HUES64 (cell line): ENCODE data around the gene KRTAP4-11.
"Not testable (repeated sequence)": the region's sequence is repeated elsewhere in the genome, so short reads cannot be mapped to it uniquely, and the experiment has no call there.

ENCODE experiments used
- H3K27ac ChIP-seq: 2 replicates; pipeline ENCODE4 v1.7.0; 2013; ENCODE audit warnings: low read depth, low read length, inconsistent platforms
- H3K27me3 ChIP-seq: 2 replicates; pipeline ENCODE4 v1.6.1; 2013; ENCODE audit warnings: mild to moderate bottlenecking, low read length; ENCODE audit not compliant: insufficient read depth
- H3K36me3 ChIP-seq: 2 replicates; pipeline ENCODE4 v1.6.1; 2013; ENCODE audit warnings: mild to moderate bottlenecking, low read length; ENCODE audit not compliant: insufficient read depth
- H3K4me1 ChIP-seq: 2 replicates; pipeline ENCODE4 v1.6.1; 2013; ENCODE audit warnings: mild to moderate bottlenecking, low read length, moderate library complexity; ENCODE audit not compliant: insufficient read depth
- H3K4me3 ChIP-seq: 2 replicates; pipeline ENCODE4 v1.5.1; 2013; ENCODE audit warnings: mild to moderate bottlenecking, low read length, moderate library complexity
- H3K9ac ChIP-seq: 2 replicates; pipeline ENCODE4 v1.6.1; 2013; ENCODE audit warnings: mild to moderate bottlenecking, low read depth, low read length
- H3K9me3 ChIP-seq: 2 replicates; pipeline ENCODE4 v1.6.1; 2013; ENCODE audit warnings: low read depth, low read length; ENCODE audit not compliant: insufficient read depth
- WGBS: fragments of 150-250, 120-280 bp; methylation state at CpG from one replicate; pipeline ENCODE4 v1.1.7; 2013; ENCODE audit warnings: missing lambda C conversion rate; 5-methylcytosine and 5-hydroxymethylcytosine counted together

KRTAP4-11 gene

GRCh38 chr17:41145261-41145660, 27.1 kb upstream of the KRTAP4-11 start:
- H3K27me3 ChIP-seq: no peaks in the 10 kb centered on the region
- H3K36me3 ChIP-seq: no peaks in the 10 kb centered on the region
- 60% methylated on average over 1 of the region's 2 CpGs for WGBS
- H3K9me3 ChIP-seq: peaks cover 17% of the 10 kb centered on the region
- no peaks in the 10 kb centered on the region for H3K4me1 ChIP-seq
- no peak overlapping the region for H3K4me3 ChIP-seq
- no peak overlapping the region for H3K9ac ChIP-seq
- no peak overlapping the region for H3K27ac ChIP-seq

GRCh38 chr17:41144846-41145245, 26.7 kb upstream of the KRTAP4-11 start:
- H3K27ac ChIP-seq: no peak overlapping the region
- no peak overlapping the region for H3K9ac ChIP-seq
- no peaks in the 10 kb centered on the region for H3K36me3 ChIP-seq
- 87% methylated on average over 1 of the region's 1 CpG for WGBS
- H3K4me3 ChIP-seq: no peak overlapping the region
- H3K9me3 ChIP-seq: peaks cover 18% of the 10 kb centered on the region
- no peaks in the 10 kb centered on the region for H3K27me3 ChIP-seq
- H3K4me1 ChIP-seq: no peaks in the 10 kb centered on the region

GRCh38 chr17:41141361-41141760, 23.2 kb upstream of the KRTAP4-11 start:
- Histone ChIP-seq H3K27ac (no peak overlapping the region), H3K4me1 (no peaks in the 10 kb centered on the region), H3K4me3 (no peak overlapping the region), H3K9ac (no peak overlapping the region), H3K27me3 (no peaks in the 10 kb centered on the region), H3K9me3 (peaks cover 22% of the 10 kb centered on the region), H3K36me3 (no peaks in the 10 kb centered on the region)

GRCh38 chr17:41140360-41141131, 22.4 kb upstream of the KRTAP4-11 start, which contains the start of gene KRTAP4-6:
TSS of gene KRTAP4-6 (minus strand) at chr17:41140544. CDS start at chr17:41140487, 57 bp downstream.
- Histone ChIP-seq H3K9ac (no peak within 1 kb of the TSS), H3K27ac (no peak within 1 kb of the TSS), H3K4me1 (no peaks in the 10 kb centered on the region), H3K4me3 (no peak within 1 kb of the TSS), H3K36me3 (no peaks in the 10 kb centered on the region), H3K9me3 (peaks cover 22% of the 10 kb centered on the region), H3K27me3 (no peaks in the 10 kb centered on the region)
- 92% methylated on average over 6 of the region's 6 CpGs for WGBS

GRCh38 chr17:41139865-41140264, 21.7 kb upstream of the KRTAP4-11 start:
- not testable (repeated sequence) for H3K9ac ChIP-seq, H3K4me1 ChIP-seq, H3K27ac ChIP-seq, H3K27me3 ChIP-seq, H3K4me3 ChIP-seq, H3K36me3 ChIP-seq
- 90% methylated on average over 12 of the region's 12 CpGs for WGBS
- H3K9me3 ChIP-seq: peaks cover 22% of the 10 kb centered on the region

GRCh38 chr17:41133880-41134735, 15.9 kb upstream of the KRTAP4-11 start:
- 97% methylated on average over 2 of the region's 2 CpGs for WGBS

GRCh38 chr17:41131979-41132378, 13.8 kb upstream of the KRTAP4-11 start:
- no peaks in the 10 kb centered on the region for H3K4me1 ChIP-seq
- H3K27ac ChIP-seq: no peak overlapping the region
- 96% methylated on average over 3 of the region's 3 CpGs for WGBS

More at GRCh38 chr17:41133880-41134735, 15.9 kb upstream of the KRTAP4-11 start:
- Histone ChIP-seq H3K36me3 (no peaks in the 10 kb centered on the region), H3K9ac (no peak overlapping the region), H3K4me3 (no peak overlapping the region), H3K4me1 (no peaks in the 10 kb centered on the region), H3K9me3 (0 out of 2 replicates have a peak, but pooled peaks cover 4% of the 10 kb centered on the region), H3K27me3 (no peaks in the 10 kb centered on the region), H3K27ac (no peak overlapping the region)

GRCh38 chr17:41127371-41127770, 9.2 kb upstream of the KRTAP4-11 start:
- no peak overlapping the region for H3K4me3 ChIP-seq
- 100% methylated on average over 1 of the region's 1 CpG for WGBS
- no peak overlapping the region for H3K9ac ChIP-seq
- H3K9me3 ChIP-seq: peaks cover 3% of the 10 kb centered on the region; the same call in 1 of the 2 replicates
- no peaks in the 10 kb centered on the region for H3K27me3 ChIP-seq
- no peaks in the 10 kb centered on the region for H3K4me1 ChIP-seq
- H3K27ac ChIP-seq: no peak overlapping the region
- no peaks in the 10 kb centered on the region for H3K36me3 ChIP-seq

More at GRCh38 chr17:41131979-41132378, 13.8 kb upstream of the KRTAP4-11 start:
- Histone ChIP-seq H3K36me3 (no peaks in the 10 kb centered on the region), H3K9me3 (no peaks in the 10 kb centered on the region), H3K9ac (no peak overlapping the region), H3K27me3 (no peaks in the 10 kb centered on the region), H3K4me3 (no peak overlapping the region)

GRCh38 chr17:41126412-41126811, 8.2 kb upstream of the KRTAP4-11 start:
- Histone ChIP-seq H3K36me3 (no peaks in the 10 kb centered on the region), H3K27ac (no peak overlapping the region), H3K4me3 (no peak overlapping the region), H3K9me3 (peaks cover 5% of the 10 kb centered on the region; the same call in 1 of the 2 replicates), H3K9ac (no peak overlapping the region), H3K27me3 (no peaks in the 10 kb centered on the region), H3K4me1 (no peaks in the 10 kb centered on the region)
- no CpG with 5 or more reads among the region's 3 CpGs for WGBS

GRCh38 chr17:41125064-41125463, 6.9 kb upstream of the KRTAP4-11 start:
- Histone ChIP-seq H3K36me3 (no peaks in the 10 kb centered on the region), H3K27me3 (no peaks in the 10 kb centered on the region), H3K27ac (no peak overlapping the region), H3K9me3 (peaks cover 5% of the 10 kb centered on the region; the same call in 1 of the 2 replicates), H3K4me3 (no peak overlapping the region), H3K4me1 (no peaks in the 10 kb centered on the region), H3K9ac (no peak overlapping the region)
- 100% methylated on average over 1 of the region's 2 CpGs for WGBS

GRCh38 chr17:41123991-41124371, 5.8 kb upstream of the KRTAP4-11 start, which contains the start of gene KRTAP4-12:
TSS of gene KRTAP4-12 (minus strand) at chr17:41124182. CDS start at chr17:41124122, 60 bp downstream.
- 82% methylated on average over 3 of the region's 3 CpGs for WGBS
- H3K9me3 ChIP-seq, H3K27ac ChIP-seq, H3K27me3 ChIP-seq, H3K4me1 ChIP-seq, H3K9ac ChIP-seq, H3K36me3 ChIP-seq, H3K4me3 ChIP-seq: not testable (repeated sequence)
